Measurements from ENCODE around the gene SPINT1.

The SPINT1 gene

DNA sequence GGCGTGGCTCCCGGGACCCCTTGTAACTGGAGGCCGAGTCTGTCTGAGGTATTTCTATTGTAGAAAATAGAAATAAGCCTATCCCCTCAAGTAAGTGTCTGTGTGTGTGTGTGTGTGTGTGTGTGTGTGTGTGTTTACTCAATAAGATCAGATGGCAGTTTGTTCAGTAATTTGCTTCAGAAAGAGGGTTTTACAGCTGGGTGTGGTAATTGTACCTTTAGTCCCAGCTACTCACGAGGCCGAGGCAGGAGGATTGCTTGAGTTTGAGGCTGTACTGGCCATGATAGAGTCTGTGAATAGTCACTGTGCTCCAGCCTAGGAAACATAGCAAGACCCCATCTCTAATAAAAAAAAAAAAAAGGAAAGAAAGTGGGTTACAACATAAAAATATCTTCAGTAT lies 8.7 kb downstream of the SPINT1 start:
- TF ChIP-seq, protein P1, sequence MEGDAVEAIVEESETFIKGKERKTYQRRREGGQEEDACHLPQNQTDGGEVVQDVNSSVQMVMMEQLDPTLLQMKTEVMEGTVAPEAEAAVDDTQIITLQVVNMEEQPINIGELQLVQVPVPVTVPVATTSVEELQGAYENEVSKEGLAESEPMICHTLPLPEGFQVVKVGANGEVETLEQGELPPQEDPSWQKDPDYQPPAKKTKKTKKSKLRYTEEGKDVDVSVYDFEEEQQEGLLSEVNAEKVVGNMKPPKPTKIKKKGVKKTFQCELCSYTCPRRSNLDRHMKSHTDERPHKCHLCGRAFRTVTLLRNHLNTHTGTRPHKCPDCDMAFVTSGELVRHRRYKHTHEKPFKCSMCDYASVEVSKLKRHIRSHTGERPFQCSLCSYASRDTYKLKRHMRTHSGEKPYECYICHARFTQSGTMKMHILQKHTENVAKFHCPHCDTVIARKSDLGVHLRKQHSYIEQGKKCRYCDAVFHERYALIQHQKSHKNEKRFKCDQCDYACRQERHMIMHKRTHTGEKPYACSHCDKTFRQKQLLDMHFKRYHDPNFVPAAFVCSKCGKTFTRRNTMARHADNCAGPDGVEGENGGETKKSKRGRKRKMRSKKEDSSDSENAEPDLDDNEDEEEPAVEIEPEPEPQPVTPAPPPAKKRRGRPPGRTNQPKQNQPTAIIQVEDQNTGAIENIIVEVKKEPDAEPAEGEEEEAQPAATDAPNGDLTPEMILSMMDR (IDR thresholded peaks at IDR 0.05) = no peak
- H3K27ac ChIP-seq = no peak overlapping the region
- no peak overlapping the region for H3K4me3 ChIP-seq
- DNase-seq (ENCODE audit: low spot score) = no peak

DNA sequence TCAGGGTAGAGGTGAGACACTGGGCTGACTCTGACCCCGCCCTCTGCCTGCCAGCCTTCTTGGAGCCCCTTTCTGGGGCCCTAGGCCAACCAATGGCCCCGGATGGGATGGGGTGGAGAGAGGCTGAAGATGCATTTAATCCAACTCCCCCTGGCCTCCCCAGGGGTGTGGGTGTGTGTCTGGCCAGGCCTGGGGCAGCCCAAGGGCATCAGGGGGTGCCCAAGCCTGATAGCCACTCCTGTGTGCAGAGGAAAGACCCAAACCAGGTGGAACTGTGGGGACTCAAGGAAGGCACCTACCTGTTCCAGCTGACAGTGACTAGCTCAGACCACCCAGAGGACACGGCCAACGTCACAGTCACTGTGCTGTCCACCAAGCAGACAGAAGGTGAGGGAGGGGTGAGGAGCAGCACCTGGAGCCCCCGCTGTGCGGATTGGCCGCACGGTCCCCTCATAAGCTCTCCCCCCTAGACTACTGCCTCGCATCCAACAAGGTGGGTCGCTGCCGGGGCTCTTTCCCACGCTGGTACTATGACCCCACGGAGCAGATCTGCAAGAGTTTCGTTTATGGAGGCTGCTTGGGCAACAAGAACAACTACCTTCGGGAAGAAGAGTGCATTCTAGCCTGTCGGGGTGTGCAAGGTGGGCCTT lies 9.5 kb downstream of the SPINT1 start:
- TF ChIP-seq, protein P1 (IDR thresholded peaks at IDR 0.05) = no peak
- no peak overlapping the region for H3K4me3 ChIP-seq
- DNase-seq (ENCODE audit: low spot score) = no peak
- H3K27ac ChIP-seq = no peak overlapping the region

DNA sequence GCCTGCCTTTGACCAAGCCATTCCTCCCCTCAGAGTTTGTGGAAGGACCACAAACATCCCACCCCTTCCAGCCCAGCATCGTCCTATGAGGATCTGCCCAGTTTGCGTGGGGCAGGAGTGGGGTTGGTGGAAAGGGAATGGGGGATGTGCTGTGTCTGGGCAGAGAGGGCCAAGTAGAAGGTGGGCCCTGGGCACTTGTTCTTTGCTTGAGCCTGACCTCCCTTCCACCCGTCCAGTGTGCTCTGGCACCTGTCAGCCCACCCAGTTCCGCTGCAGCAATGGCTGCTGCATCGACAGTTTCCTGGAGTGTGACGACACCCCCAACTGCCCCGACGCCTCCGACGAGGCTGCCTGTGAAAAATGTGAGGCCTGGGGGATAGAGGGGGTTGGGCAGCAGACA lies 10.3 kb downstream of the SPINT1 start:
- no peak for DNase-seq (ENCODE audit: low spot score)
- Histone ChIP-seq H3K4me3 (no peak overlapping the region), H3K27ac (no peak overlapping the region)

DNA sequence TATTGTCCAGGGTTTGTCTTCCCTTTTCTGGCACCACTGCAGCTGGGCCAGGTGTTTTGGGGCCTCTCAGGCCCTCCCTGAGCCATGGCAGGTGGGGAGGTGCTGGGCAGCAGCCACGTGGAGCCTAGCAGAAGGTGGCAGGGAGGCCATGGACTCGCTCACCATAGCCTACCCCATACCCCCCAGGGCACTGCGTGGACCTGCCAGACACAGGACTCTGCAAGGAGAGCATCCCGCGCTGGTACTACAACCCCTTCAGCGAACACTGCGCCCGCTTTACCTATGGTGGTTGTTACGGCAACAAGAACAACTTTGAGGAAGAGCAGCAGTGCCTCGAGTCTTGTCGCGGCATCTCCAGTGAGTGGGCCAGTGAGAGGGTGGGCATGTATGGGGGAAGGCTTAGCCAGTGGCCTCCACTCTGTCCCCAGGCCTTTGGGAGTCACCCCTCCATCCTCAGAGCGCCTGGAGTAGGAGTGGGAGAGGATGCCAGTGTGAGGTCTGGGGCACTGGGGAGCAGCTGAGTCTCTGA lies 11.9 kb downstream of the SPINT1 start:
- TF ChIP-seq, protein P1 (IDR thresholded peaks at IDR 0.05) = no peak
- H3K4me3 ChIP-seq = no peak overlapping the region
- no peak overlapping the region for H3K27ac ChIP-seq
- DNase-seq (ENCODE audit: low spot score) = no peak

More for the DNA sequence above, 10.3 kb downstream of the SPINT1 start:
- TF ChIP-seq, protein P1 (IDR thresholded peaks at IDR 0.05) = no peak

DNA sequence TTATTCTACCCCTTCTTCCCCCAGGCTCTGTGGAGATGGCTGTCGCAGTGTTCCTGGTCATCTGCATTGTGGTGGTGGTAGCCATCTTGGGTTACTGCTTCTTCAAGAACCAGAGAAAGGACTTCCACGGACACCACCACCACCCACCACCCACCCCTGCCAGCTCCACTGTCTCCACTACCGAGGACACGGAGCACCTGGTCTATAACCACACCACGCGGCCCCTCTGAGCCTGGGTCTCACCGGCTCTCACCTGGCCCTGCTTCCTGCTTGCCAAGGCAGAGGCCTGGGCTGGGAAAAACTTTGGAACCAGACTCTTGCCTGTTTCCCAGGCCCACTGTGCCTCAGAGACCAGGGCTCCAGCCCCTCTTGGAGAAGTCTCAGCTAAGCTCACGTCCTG lies 12.9 kb downstream of the SPINT1 start:
- Histone ChIP-seq H3K4me3 (no peak overlapping the region), H3K27ac (no peak overlapping the region)
- TF ChIP-seq, protein P1 (IDR thresholded peaks at IDR 0.05) = no peak
- no peak for DNase-seq (ENCODE audit: low spot score)

DNA sequence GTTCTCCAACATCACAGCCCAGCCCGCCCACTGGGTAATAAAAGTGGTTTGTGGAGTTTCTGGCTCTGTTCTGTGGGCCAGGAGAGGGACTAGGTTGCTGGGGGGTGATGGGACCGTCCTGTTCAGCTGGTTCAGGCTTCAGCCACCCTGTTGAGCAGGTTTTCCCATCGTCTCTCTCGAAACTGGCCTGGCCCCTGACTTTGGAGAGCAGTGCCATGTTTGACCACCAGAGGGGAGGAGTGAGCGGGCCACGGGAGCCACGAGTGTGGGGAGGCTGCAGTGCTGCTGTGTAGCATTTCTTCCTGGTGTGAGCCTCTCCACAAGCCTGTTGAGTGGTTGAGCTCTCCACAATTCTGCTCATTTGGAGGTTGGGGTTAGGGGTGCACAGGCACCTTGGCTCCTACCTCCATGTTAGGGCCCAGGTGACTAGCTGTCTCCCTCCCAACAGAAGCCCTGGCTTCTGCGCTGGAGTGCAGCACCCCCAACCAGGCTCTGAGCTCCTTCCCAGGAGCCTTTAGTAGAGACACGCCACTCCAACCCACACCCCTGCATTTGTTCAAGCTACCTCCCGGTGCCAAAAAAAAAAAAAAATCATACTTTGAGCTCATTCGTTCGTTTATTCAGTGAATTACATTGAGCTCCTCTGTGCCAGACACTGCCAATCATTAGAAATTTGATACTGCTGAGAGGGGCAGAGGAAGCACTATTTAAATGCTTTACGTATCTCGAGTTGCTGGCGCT lies 13.9 kb downstream of the SPINT1 start:
- H3K4me3 ChIP-seq = no peak overlapping the region
- DNase-seq (ENCODE audit: low spot score) = no peak
- H3K27ac ChIP-seq = no peak overlapping the region
- TF ChIP-seq, protein P1 (IDR thresholded peaks at IDR 0.05) = peak; percentile 96

DNA sequence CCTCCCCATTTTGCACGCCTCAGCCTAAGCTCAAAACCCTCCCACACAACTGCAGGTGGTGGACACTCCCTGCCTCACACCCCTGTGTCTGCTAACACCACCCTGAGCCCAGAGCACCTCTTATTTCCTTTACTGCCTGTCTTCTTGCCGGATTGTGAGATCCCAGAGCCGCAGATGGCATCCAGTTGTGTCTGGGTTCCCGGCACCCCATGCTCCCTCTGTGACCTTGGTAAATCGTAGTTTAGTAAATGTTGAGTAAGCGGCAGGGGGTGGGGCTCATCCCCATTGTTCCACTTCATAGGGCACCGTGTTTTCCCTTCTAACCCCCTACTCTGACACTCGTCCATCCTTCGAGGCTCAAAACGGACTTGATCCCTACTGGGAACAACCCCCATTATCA lies 14.9 kb downstream of the SPINT1 start:
- TF ChIP-seq, protein P1 (IDR thresholded peaks at IDR 0.05) = no peak
- DNase-seq (ENCODE audit: low spot score) = no peak
- no peak overlapping the region for H3K27ac ChIP-seq
- H3K4me3 ChIP-seq = no peak overlapping the region

All from coronary artery (tissue), 2 donors.